NCI-H1694 treated with DMSO at 0.1 percent for 48 hours (cell line): Measurements from ENCODE around the gene COMMD1.
"Not testable (repeated sequence)": the region's sequence is repeated elsewhere in the genome, so short reads cannot be mapped to it uniquely, and the experiment has no call there.

ENCODE experiments used
- DNase-seq: peaks from one replicate; lab custom pipeline; 2025; lab: John Stamatoyannopoulos, UW

COMMD1 gene

DNA sequence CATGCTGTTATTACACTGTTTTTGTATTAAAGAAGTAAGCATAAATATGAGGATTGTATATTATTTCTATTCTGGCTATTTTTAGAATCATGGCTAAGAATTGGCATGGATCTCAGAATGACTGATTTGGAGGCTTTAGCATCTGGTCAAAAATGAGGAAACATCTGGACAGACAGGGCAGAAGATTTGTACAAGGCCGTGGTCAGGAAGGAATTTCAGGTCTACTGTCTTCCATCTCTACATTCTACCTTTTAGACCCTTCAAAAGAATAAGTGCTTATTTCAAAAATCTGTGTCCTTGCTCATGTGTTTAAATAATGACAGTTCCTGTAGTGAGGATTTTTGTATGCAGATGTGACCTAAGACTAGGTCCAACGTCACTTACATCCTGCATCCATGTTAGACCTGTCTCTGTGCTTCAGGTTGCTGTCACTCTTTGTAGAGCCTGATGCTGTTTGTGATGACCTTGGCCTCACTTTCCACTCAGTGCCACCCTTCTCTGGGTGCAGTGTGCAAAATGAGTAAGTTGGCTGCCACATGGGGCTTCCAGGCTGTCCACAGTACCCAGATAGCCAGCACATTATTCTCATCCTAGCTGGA is 235.8 kb downstream of the COMMD1 start:
- DNase-seq: no peak

DNA sequence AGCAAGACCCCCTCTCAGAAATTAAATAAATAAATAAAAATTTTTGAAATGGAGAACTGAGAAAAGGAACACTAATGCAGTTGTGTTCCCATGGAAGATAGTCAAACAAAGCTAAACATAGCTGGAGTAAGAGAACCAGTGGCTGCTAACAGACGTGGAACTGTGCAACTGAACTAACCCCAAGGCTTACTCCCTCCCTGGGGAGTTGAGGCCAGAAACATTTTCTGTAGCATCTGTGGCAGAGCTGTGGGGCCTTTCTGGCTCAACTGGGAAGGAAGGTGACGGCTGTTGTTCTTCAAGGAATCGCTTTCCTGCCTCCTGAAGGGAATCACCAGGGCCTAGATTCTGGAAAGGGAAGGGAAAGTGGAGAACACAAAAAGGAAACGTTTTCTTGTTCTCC is 236.6 kb downstream of the COMMD1 start:
- DNase-seq: no peak

DNA sequence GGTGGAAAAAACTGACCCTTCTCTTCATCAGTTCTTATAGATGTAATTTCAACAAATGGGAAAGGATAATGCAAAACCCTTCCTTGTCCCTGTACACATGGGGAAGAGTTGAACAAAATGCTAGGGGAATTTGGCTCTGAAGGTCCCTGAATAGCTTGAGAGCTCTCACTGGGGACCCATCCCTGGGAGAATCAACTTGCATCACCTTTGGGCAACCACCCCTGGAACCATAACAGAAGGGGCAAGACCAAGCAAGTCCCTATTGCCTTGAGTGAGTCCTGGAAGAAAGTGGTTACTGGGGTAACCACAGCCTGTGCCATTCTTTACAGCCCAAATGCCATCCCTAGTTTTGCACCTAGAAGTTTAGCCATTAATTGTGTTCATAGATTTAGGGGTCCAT is 238.2 kb downstream of the COMMD1 start:
- no peak for DNase-seq

DNA sequence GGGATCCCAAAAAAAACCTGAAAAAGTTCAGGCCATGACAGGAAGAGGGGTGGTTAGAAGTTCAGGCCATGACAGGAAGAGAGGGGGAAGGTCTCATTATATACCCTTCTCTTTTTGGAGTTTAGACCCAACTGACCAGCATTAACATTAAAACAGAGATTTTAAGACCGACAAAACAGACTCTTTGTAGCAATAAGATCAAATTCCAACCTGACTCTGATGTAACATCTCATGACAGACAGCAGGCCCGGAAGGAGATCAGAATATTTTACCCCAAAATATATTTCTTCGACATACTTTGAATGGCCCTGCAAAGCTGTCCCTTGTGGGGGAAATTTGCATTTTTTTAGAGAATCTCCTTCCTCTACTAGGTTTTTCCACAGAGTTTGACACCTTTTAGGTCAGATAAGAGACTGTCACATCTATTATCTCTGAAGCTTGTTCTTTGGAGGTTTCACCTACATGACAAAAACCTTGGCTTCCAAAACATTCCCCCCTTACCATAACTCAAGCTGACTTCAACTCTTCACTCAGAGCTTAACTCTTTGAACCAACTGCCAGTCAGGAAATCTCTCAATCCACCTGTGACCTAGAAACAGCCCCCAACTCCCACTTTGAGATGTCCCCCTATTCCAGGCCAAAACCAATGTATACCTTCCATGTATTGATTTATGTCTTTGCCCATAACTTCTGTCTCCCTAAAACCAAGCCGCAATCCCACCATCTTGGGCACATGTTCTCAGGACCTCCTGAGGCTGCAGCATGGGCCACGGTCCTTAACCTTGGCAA is 239.4 kb downstream of the COMMD1 start:
- no peak for DNase-seq

DNA sequence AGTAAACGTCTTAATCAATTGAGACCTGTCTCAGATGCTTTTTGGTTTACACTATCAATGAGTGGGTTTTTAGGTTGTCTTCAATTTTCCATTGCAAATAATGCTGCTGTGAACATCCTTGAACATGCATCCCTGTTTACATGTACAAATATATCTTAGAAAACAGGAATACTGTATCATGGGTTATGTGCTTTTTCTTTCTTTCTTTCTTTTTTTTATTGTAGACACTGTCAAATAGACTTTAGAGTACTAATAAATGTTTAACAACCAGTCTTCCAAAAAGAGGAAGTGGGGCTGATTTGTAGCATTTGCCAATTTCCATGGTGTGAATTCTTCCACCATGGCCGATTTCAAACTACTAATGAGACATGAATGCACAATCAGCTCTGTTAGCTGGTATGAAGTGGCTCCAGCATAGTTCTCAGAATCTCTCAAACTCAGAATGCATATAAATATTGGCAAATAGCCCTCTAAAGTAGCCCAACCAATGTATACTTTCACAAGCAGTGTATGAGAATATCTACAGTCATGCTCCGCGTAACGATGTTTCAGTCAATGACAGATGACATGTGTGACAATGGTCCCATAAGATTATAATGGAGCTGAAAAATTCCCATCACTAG is 240.1 kb downstream of the COMMD1 start:
- no peak for DNase-seq

DNA sequence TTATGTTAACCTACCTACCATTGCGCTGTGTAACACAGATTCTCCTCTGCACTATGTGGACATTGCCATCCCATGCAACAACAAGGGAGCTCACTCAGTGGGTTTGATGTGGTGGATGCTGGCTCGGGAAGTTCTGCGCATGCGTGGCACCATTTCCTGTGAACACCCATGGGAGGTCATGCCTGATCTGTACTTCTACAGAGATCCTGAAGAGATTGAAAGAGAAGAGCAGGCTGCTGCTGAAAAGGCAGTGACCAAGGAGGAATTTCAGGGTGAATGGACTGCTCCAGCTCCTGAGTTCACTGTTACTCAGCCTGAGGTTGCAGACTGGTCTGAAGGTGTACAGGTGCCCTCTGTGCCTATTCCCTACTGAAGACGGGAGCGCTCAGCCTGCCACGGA is 241.3 kb downstream of the COMMD1 start:
- not testable (repeated sequence) for DNase-seq

DNA sequence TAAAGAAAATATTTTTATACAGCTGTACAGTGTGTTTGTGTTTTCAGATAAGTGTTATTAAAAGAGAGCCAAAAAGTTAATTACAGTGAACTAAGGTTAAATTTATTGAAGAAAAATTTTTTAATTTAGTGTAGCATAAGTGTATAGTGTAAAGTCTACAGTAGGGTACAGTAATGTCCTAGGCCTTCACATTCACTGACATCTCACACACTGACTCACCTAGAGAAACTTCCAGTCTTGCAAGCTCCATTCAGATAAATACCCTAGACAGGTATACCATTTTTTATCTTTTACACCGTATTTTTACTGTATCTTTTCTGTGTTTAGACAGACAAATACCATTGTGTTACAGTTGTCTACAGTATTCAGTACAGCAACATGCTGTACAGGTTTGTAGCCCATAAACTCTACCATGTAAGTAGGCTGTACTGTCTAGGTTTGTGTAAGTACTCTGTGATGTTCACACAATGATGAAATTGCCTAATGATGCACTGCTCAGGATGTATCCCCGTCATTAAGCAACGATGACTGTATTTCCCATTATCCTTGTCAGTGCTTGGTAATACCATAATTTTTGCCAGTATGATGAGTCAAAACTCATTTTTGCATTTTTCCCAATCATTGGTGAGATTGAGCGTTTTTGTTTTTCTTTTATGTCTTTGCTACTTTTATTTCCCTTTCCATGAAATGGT is 242.3 kb downstream of the COMMD1 start:
- DNase-seq: no peak

DNA sequence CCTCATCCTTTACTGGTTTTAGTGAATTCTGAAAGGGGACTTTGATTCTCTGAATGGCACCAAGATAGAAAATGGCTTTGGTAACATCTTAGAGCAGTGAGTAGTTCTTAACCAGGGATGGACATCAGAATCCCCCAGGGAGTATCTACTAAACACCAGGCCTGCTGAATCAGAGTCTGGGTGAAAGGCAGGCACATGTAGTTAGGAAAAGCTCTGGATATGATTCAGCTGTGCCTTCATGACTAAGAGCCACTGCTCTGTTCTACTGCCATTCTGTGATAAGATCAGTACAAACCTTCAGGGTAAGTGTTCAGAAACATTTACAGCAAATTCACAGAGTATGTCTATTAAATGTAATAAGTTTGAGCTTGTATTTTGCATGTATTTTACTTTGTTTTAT is 244.2 kb downstream of the COMMD1 start:
- no peak for DNase-seq

DNA sequence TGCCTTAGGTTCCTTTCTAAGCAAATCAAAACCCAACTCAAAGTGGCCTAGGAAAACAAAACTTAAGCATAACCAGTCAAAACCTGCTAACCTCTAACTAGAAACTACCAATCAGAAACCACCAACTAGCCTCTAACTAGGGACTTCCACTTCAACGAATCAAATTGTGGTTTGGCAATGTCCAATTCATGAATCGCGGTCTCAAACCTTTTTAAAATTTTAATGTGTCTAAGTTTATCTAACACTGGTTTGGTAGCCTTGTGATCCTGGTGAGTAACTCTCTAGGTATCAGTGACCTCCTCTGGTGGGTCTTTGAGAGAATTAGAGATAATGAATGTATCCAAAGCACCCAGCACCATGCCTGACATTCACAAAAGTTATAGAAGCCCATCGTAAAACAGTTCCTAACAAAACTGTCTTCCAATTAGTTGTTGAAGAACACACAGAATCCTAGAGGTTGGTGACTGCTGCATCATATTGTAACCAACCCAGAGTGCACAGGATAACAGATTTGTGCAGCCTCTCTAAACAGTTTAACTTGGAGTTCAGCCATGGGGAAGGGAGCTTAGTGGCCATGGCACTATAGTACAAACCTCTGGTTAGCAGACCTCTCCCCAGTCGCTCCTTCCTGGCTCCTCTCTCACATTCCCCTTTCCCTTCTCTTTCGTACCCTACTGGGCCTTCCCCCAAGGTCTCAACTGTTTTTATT is 245.3 kb downstream of the COMMD1 start:
- no peak for DNase-seq

DNA sequence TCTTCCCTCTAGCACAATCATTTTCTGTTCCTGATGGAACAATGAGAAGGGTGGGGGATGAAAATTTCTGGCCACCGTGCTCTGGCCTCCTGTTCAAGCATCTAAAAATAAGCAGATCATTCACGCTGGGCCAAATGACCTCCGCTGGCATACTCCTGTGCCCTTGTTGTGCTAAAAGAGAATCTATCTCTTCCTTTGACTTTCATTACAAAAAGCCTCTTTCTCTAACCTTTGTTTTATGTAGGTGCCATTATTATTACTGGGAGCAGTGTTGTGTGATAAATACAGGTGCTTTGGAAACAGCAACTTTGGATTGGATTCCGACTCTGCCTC is 245.8 kb downstream of the COMMD1 start:
- DNase-seq: no peak

DNA sequence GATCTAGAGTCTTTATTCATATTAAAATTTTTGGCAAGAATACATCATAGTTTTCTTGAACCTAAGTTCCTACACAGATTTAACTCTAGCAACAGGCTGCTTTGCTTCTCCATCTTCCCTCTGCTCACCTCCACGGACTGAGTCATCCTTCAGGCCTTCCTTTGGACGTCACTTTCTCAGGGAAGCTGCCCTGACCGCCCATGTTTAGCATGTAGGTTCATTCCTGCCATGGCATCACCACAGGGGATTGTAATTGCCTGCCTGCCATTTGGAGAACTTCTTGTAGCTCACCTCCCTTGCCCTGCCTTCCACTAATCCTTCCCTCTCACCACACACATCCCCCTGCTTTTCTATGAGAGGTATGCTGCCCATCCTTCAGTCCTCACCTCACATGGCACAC is 246.5 kb downstream of the COMMD1 start:
- no peak for DNase-seq

DNA sequence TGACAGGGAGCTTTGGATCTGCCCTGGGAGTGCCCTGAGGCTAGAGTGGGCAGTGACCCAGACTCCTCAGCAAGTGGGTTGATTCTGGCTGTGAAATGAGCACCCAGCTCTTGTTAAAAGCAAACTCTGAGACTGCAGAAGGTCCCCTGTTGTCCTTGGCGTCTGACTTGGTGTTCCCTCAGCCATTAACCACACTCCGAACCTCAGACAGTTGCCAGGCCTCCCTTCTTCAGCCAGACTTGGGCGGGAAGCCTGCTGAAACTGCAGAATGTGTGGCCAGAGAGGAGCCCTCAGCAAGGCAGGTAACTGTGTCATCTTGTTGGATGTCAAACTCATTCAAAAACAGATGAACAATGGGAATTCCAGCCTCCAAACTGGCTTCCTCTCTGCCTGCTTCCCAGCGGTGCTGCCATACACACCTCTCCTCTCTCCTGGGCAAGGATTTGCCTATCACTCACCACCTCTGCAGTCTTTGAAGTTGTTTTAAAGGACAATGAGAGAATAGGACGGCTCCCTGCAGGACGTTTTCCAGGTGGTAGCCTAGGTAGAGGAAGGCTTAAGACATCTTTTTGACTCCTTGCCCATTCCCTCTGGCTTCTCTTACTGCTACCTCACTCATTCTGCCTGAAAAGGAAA is 251.5 kb downstream of the COMMD1 start:
- DNase-seq: no peak

DNA sequence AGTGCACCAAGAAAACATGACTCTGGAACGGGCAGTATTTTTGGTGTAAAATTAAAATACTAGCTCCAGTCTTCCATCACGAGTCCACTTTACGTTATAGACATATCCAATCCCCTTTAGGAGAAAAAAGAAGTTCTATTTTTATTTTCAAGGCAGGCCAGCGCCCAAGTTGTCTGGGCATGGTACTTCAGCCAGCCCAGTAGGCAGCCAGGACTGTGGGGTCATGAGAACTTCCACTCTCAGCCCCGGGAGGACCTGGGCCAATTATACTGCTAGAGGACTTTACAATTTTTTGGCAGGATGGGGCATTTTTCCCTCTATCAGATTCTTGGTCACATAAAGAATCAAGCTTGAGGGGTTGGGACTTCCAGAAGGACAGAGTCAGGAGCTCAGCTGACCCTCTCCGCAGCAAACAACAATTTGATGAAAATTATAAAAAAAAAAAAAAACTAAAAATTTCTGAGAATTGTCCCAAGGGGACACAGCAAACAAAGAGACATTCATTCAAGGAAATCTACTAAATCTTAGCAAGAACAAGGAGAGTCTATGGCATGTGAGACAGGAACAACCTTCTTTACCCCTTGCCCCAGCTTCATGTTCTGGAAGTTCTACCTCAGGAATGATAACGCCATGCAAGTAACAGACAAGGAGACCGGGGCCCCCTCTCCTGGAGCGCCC is 253.1 kb downstream of the COMMD1 start:
- no peak for DNase-seq

DNA sequence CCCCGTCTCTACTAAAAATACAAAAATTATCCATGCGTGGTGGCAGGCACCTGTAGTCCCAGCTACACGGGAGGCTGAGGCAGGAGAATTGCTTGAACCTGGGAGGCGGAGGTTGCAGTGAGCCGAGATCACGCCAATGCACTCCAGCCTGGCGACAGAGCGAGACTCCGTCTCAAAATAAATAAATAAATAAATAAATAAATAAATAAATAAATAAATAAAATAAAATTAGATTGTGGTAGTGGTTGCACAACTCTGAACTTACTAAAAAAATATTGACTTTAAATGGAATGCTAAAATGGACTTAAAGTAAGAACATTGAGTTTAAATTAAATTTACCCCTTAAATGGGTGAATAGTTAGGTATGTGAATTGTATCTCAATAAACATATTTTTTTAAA is 255.2 kb downstream of the COMMD1 start:
- not testable (repeated sequence) for DNase-seq

DNA sequence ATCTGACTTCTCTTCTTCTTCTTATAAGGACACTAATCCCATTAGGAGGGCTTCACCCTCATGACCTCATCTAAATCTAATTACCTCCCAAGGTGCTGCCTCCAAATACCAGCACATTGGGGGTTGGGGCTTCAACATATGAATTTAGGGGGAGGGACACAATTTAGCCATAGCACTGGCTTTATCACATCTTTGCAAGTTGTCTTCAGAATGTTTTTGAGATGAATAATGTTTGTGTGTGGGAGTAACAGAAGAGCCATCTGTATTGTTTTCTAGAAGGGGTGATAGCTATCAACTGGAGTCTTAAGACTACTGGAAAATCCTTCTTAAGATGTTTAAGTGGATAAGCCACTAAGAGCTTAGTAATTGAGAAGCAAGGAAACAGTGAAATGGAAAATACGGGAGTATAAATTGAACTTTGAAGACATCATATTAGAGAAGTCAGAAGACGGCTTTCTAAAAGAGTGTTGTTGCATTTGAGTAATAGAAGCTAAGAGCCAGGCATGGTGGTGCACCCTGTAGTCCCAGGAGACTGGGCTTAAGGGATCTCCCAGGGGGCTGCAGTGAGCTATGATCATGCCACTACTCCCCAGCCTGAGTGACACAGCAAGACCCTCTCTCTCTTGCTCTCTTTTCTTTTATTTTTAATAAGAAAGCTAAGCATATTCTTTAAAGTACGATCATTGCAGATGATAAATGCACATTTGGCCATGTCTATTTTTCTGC is 257.8 kb downstream of the COMMD1 start:
- no peak for DNase-seq

DNA sequence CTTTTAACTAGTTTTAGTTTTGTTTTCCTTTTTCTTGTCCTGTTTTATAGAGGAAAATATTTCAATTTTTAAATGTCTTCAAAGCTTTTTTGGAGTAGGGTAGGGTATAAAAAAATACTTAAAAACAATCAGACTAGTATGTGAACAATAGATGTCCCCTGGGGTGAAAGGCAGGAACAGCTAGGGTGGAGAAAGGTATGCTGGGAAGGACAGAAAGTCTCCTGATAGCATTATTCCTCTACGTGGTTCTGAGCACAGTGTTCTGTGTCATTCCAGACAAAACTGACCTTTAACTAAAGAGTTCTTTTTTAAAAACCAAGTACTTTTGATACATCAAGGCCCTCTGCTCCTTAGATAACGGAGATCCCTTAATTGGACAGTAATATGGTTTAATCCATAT is 258.4 kb downstream of the COMMD1 start:
- no peak for DNase-seq

DNA sequence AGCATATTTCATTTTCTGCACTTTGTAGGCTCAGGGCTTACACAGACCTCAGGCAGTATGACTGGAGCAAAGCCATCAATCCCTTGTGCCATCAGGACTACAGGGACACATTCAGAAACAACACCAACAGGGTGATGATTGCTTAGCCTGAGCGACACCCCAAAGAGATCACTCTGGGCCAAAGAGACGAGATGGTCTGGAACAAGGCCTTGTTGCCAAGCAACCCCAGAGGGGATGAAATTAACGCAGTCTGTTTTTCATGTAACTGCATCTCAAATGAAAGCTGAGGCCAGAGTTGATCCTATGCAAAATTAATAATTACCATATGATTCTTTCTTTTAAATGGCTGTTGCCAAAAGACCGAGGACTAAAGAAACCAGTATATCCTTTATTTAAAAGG is 270.3 kb downstream of the COMMD1 start:
- DNase-seq: no peak

DNA sequence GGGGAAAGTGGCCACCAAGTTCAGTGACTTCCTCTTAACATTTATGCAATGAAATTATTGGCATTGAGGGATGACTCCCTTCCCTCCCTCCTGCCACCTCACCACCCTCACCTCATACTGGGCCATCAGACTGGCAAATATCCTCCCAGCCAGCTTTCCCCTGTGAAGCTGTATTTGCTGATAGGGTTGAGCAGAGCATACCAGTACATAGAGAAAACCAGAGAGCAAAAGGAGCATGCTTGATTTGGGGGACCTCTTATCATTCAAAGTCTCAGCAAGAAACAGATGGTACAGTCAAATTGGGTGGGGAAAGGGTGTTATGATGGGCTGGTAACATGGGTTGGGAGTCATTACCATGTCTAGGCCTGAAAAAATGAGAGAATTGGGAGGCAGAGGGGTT is 271.3 kb downstream of the COMMD1 start:
- no peak for DNase-seq

DNA sequence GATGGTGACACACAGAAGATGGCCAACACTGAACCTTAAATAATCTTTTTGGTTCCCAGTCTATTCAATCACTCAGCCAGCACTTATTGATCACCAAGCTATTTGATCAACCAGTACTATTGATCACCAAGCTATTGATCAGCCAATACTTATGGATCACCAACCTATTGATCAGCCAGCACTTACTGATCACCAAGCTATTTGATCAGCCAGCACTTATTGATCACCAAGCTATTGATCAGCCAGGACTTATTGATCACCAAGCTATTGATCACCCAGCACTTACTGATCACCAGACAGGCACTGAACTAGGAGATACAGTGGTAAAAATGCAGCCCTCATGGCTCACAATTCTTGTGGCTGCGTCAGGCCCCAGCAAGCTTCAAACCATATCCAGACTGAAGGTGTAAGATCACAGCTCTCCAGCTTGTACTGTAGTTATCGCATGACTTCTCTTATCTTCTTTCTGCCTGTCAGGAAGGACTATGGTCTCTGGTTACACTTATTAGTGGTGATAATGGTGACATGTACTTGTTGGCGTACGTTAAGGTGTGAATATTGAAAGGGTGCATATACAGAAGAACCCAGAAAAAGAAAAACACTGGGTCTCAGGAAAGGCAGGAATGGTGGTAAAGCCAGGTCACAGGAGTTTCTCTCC is 272.0 kb downstream of the COMMD1 start:
- DNase-seq: no peak

DNA sequence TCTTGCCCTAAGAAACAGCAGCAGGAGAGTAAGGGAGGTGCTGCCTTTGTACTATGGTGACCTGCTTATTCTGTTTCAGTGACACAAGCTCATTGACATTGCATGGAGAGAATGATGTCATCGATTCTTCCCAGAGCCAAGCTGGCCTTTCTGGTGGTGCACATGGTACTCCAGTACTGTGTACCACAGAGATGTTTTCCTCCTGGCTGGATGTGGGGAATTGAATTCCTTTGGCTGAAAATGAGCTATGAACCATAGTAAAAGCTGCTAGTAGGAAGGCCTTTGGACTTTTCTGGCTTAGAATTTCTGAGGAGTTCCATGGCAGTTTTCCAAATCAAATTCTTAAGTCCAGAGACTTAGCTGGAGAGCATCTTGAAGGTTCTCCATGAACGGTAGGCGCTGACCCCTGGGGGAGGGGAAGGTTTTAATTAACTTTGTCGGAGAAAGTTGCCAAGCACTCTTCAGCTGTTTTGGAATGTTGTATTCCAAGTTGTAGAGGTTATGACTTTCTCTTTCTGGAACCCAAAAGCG is 273.3 kb downstream of the COMMD1 start:
- no peak for DNase-seq
